ENCODE results near the gene ADH4.
"Not testable (repeated sequence)": the region's sequence is repeated elsewhere in the genome, so short reads cannot be mapped to it uniquely, and the experiment has no call there.

ADH4 gene

GRCh38 chr4:99144070-99144469, at the start of gene ADH4:
Gene ADH4 (minus strand): TSS chr4:99144297. CDS start chr4:99144222, 75 bp downstream.
- TF ChIP-seq CTCF (IDR thresholded peaks at IDR 0.05; ENCODE audit: borderline replicate concordance, insufficient read depth, low read depth, low read length) = no peak
- no peak within 1 kb of the TSS for H3K4me3 ChIP-seq (ENCODE audit: low read depth, low read length)

GRCh38 chr4:99190336-99190735, 46.2 kb upstream of the ADH4 start:
- no peak overlapping the region for H3K4me3 ChIP-seq (ENCODE audit: low read depth, low read length)
- TF ChIP-seq CTCF (IDR thresholded peaks at IDR 0.05; ENCODE audit: borderline replicate concordance, insufficient read depth, low read depth, low read length) = no peak

- H3K4me3 ChIP-seq (ENCODE audit: low read depth, low read length) = not testable (repeated sequence)
These were observed 45.8 kb upstream of the ADH4 start for GRCh38 chr4:99189900-99190299.

GRCh38 chr4:99186029-99186428, 41.9 kb upstream of the ADH4 start:
- no peak for TF ChIP-seq CTCF (IDR thresholded peaks at IDR 0.05; ENCODE audit: borderline replicate concordance, insufficient read depth, low read depth, low read length)
- no peak overlapping the region for H3K4me3 ChIP-seq (ENCODE audit: low read depth, low read length)

GRCh38 chr4:99185581-99185980, 41.5 kb upstream of the ADH4 start:
- TF ChIP-seq CTCF (IDR thresholded peaks at IDR 0.05; ENCODE audit: borderline replicate concordance, insufficient read depth, low read depth, low read length) = no peak
- H3K4me3 ChIP-seq (ENCODE audit: low read depth, low read length) = no peak overlapping the region

GRCh38 chr4:99180382-99181070, 36.4 kb upstream of the ADH4 start:
- no peak for TF ChIP-seq CTCF (IDR thresholded peaks at IDR 0.05; ENCODE audit: borderline replicate concordance, insufficient read depth, low read depth, low read length)

GRCh38 chr4:99179626-99180025, 35.5 kb upstream of the ADH4 start:
- H3K4me3 ChIP-seq (ENCODE audit: low read depth, low read length) = no peak overlapping the region
- no peak for TF ChIP-seq CTCF (IDR thresholded peaks at IDR 0.05; ENCODE audit: borderline replicate concordance, insufficient read depth, low read depth, low read length)

More at GRCh38 chr4:99180382-99181070, 36.4 kb upstream of the ADH4 start:
- no peak overlapping the region for H3K4me3 ChIP-seq (ENCODE audit: low read depth, low read length)

Data from GM12875 (cell line).